HG03439 (cell line): ENCODE results near the gene SIN3B.
"Not testable (repeated sequence)": the region's sequence is repeated elsewhere in the genome, so short reads cannot be mapped to it uniquely, and the experiment has no call there.

Source experiments
- ATAC-seq: cut with Tn5 transposase; IDR thresholded peaks from one replicate; pipeline ENCODE4 v1.9.1; 2021; ENCODE audit warnings: mild to moderate bottlenecking, moderate library complexity; ENCODE audit not compliant: unreplicated experiment

The SIN3B gene

GRCh38 chr19:16862826-16863415, 33.7 kb downstream of the SIN3B start:
- ATAC-seq = no peak

- no peak for ATAC-seq
Observed at GRCh38 chr19:16867211-16867610, 38.0 kb downstream of the SIN3B start.

- ATAC-seq = no peak
Observed at GRCh38 chr19:16868423-16869130, 39.4 kb downstream of the SIN3B start.

- no peak for ATAC-seq
Observed at GRCh38 chr19:16869331-16869972, 40.3 kb downstream of the SIN3B start.

GRCh38 chr19:16871871-16872270, 42.7 kb downstream of the SIN3B start:
- ATAC-seq = no peak

- no peak for ATAC-seq
Observed at GRCh38 chr19:16872728-16873127, 43.5 kb downstream of the SIN3B start.

GRCh38 chr19:16873594-16873993, 44.4 kb downstream of the SIN3B start:
- no peak for ATAC-seq

GRCh38 chr19:16874250-16874977, 45.2 kb downstream of the SIN3B start:
- no peak for ATAC-seq

- ATAC-seq = not testable (repeated sequence)
Observed at GRCh38 chr19:16874978-16875299, 45.7 kb downstream of the SIN3B start.

- ATAC-seq = no peak
Observed at GRCh38 chr19:16875584-16876555, 46.7 kb downstream of the SIN3B start.

GRCh38 chr19:16876904-16877361, 47.7 kb downstream of the SIN3B start:
- no peak for ATAC-seq

GRCh38 chr19:16877581-16877980, 48.4 kb downstream of the SIN3B start:
- no peak for ATAC-seq

GRCh38 chr19:16878181-16878965, 49.2 kb downstream of the SIN3B start:
- no peak for ATAC-seq

GRCh38 chr19:16880884-16881554, 51.8 kb downstream of the SIN3B start:
- ATAC-seq = no peak

GRCh38 chr19:16882146-16882545, 52.9 kb downstream of the SIN3B start:
- no peak for ATAC-seq

GRCh38 chr19:16883522-16883921, 54.3 kb downstream of the SIN3B start:
- no peak for ATAC-seq

- no peak for ATAC-seq
Observed at GRCh38 chr19:16885166-16885565, 56.0 kb downstream of the SIN3B start.

- ATAC-seq = no peak
Observed at GRCh38 chr19:16886305-16886880, 57.2 kb downstream of the SIN3B start.
